Transverse colon (tissue), 4 donors: ENCODE results near the gene ZBTB20. TPM values are rescaled to one million over a fixed set of nuclear protein-coding genes. Genes with fewer than 3 reads are reported as not detected.

Experiments
- DNase-seq: peaks from one replicate; pipeline ENCODE4 v3.0.0-alpha.2; 2019
- H3K27ac ChIP-seq, 4 donors: fragments of 200-600 bp; sonication (generic); 2 replicates each; pipeline ENCODE4 v1.5.1; 2016 to 2018; ENCODE audit warnings: inconsistent platforms in 4 of 4
- H3K27me3 ChIP-seq: fragments of 200-600 bp; sonication (generic); 2 replicates; pipeline ENCODE4 v1.5.1; 2017; ENCODE audit warnings: inconsistent platforms
- H3K36me3 ChIP-seq, 4 donors: fragments of 200-600 bp; sonication (generic); 2 replicates each; pipeline ENCODE4 v1.5.1; 2017 to 2019; ENCODE audit warnings: inconsistent platforms in 4 of 4
- H3K4me1 ChIP-seq, 4 donors: fragments of 200-600 bp; sonication (generic); 2 replicates each; pipeline ENCODE4 v1.5.1; 2017 to 2020; ENCODE audit warnings: inconsistent platforms in 4 of 4
- H3K4me3 ChIP-seq, 4 donors: fragments of 200-600 bp; sonication (generic); 1 replicate in 1 of 4; 2 replicates in 3 of 4; pipeline versions ENCODE4 v1.5.1 to v1.6.1; 2017 to 2019; ENCODE audit warnings: inconsistent platforms in 4 of 4
- H3K9me3 ChIP-seq, 2 donors: fragments of 200-600 bp; sonication (generic); 2 replicates each; pipeline ENCODE4 v1.5.1; 2017 to 2019; ENCODE audit warnings: inconsistent platforms in 2 of 2
- EP300 ChIP-seq: sonication (generic); formaldehyde crosslinking; IDR thresholded peaks from one replicate; pipeline ENCODE4 v1.6.1; 2017; ENCODE audit warnings: antibody characterized with exemption, low read depth
- POLR2A ChIP-seq: fragments of 450-650 bp; IDR thresholded peaks from one replicate; pipeline ENCODE4 v1.6.1; 2016; ENCODE audit warnings: antibody characterized with exemption, mild to moderate bottlenecking, moderate library complexity
- POLR2AphosphoS5 ChIP-seq, 3 donors: sonication (generic); formaldehyde crosslinking; IDR thresholded peaks; one replicate each; pipeline ENCODE4 v1.6.1; 2016; ENCODE audit warnings: antibody characterized with exemption in 3 of 3
- WGBS, 2 donors: methylation state at CpG; one replicate each; pipeline ENCODE4 v1.1.5; 2018; ENCODE audit warnings: low coverage in 1 of 2; 5-methylcytosine and 5-hydroxymethylcytosine counted together
- in situ Hi-C, 4 donors: fragments of 200-750 bp; cut with MboI; loops; one replicate each; pipeline versions ENCODE4 v1.15.0 to v1.15.1; 2017; ENCODE audit warnings: low sequenced_read_pairs in 3 of 4, low pct_ligation_motif_present in 1 of 4, low pct_unique_long_range_greater_than_20kb in 1 of 4
- intact Hi-C: fragments of 100-400 bp; cut with DNase I; formaldehyde crosslinking; loops from one replicate; pipeline ENCODE4 v1.15.1; 2023; ENCODE audit warnings: low total_unique reads
- total RNA-seq, 4 donors: library from RNA; depleted of rRNA; stranded (reverse); fragments of >200 nt; gene quantifications; one replicate each; pipeline ENCODE4 v1.1.0, GENCODE V29; 2016
- TF ChIP-seq, protein P1 (sequence below), 5 experiments: fragments of 200-600 bp in 3 of 5; fragments of 450-650 bp in 2 of 5; sonication (generic) in 3 of 5; IDR thresholded peaks; 1 replicate in 2 of 5; 2 replicates in 3 of 5; pipeline ENCODE4 v1.5.1; 2016 to 2017; ENCODE audit warnings: antibody characterized with exemption in 5 of 5, inconsistent platforms in 3 of 5, mild to moderate bottlenecking in 2 of 5, moderate library complexity in 1 of 5

The ZBTB20 gene
- total RNA-seq, 4 donors from 2014 or later, result 44.6 to 50.5 (median 46.4) TPM

DNA sequence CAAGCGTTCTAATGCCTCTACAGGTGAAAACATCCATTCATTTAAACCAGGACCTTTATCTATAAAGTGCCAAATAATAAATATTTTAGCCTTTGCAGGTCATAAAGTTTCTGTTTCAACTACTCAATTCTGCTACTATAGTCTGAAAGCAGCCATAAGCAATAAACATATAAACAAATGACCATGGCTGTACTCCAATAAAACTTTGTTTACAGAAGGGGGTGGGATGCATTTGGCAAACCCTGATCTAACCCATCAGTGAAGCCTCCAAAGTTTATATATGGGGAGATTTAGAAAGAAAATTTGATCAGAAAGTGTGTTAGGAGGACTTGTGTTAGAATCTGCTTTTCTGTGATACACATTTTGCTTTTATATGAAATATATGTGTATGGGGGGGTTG lies 161.3 kb downstream of the ZBTB20 start:
- peaks cover 0 to 4% (median 0%) of the 10 kb centered on the region in 4 donors for H3K4me1 ChIP-seq
- in situ Hi-C loops, result no loop called here
- TF ChIP-seq, protein P1, sequence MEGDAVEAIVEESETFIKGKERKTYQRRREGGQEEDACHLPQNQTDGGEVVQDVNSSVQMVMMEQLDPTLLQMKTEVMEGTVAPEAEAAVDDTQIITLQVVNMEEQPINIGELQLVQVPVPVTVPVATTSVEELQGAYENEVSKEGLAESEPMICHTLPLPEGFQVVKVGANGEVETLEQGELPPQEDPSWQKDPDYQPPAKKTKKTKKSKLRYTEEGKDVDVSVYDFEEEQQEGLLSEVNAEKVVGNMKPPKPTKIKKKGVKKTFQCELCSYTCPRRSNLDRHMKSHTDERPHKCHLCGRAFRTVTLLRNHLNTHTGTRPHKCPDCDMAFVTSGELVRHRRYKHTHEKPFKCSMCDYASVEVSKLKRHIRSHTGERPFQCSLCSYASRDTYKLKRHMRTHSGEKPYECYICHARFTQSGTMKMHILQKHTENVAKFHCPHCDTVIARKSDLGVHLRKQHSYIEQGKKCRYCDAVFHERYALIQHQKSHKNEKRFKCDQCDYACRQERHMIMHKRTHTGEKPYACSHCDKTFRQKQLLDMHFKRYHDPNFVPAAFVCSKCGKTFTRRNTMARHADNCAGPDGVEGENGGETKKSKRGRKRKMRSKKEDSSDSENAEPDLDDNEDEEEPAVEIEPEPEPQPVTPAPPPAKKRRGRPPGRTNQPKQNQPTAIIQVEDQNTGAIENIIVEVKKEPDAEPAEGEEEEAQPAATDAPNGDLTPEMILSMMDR (IDR thresholded peaks at IDR 0.05), result no peak
- TF ChIP-seq POLR2A, result no peak
- no peak for TF ChIP-seq EP300
- TF ChIP-seq POLR2AphosphoS5 (IDR thresholded peaks at IDR 0.05), result no peak
- DNase-seq, result no peak
- 91 to 92% methylated on average over 1 of the region's 1 CpG for WGBS, 2 donors
- H3K36me3 ChIP-seq, result no peaks in the 10 kb centered on the region
- intact Hi-C loops, result no loop called here
- H3K9me3 ChIP-seq, result no peaks in the 10 kb centered on the region
- no peak overlapping the region for H3K4me3 ChIP-seq
- no peaks in the 10 kb centered on the region for H3K27me3 ChIP-seq
- H3K27ac ChIP-seq, result no peak overlapping the region

DNA sequence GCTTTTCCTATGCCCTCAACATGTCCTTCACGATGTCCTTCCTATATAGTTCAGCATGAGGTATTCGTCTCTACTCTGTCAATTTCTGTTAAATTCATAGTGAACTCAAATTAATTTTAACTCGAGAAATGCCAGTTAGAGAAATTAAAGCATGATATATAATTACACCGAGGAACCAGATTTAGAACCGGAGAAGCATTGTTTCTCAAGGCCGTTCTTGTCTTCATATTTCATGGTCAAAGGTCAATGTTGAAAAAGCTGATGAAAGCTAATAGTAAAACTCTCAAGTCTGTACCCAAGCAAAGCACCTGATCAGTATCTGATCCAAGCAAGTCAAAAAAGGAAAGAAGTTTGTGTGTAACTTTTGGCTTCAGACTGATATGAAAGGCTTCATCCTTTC lies 163.8 kb downstream of the ZBTB20 start:
- no peaks in the 10 kb centered on the region for H3K36me3 ChIP-seq
- H3K27me3 ChIP-seq, result no peaks in the 10 kb centered on the region
- intact Hi-C loops, result no loop called here
- H3K9me3 ChIP-seq, result no peaks in the 10 kb centered on the region
- peaks cover 0 to 4% (median 0%) of the 10 kb centered on the region in 4 donors for H3K4me1 ChIP-seq
- H3K27ac ChIP-seq, result no peak overlapping the region
- H3K4me3 ChIP-seq, result no peak overlapping the region
- in situ Hi-C loops, result no loop called here
- 86 to 90% methylated on average over 6 of the region's 6 CpGs for WGBS, 2 donors
- TF ChIP-seq, protein P1 (IDR thresholded peaks at IDR 0.05), result no peak
- no peak for TF ChIP-seq EP300
- no peak for TF ChIP-seq POLR2AphosphoS5 (IDR thresholded peaks at IDR 0.05)
- no peak for TF ChIP-seq POLR2A
- no peak for DNase-seq

DNA sequence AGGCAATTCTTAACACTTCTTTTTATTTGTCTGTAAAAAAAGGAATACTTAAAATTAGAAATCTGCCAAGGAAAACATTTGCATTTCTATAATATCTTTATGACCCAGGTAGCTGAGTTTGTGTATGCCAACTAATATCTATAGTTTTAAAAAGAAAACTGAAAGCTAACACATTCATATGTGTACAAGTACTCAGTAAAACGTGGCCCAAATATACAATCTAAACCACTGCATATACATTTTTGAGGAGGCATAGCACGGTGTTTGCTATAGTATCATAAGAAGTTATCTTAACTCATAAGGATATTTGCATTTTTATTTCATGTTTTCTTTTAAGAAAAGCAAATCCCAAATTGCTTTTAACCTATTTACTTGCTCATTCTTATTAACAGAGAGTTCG lies 172.7 kb downstream of the ZBTB20 start:
- no peak for DNase-seq
- WGBS, 2 donors, result 76 to 83% methylated on average over 3 of the region's 3 CpGs
- H3K4me3 ChIP-seq, result no peak overlapping the region
- no peak overlapping the region for H3K27ac ChIP-seq
- no peaks in the 10 kb centered on the region for H3K27me3 ChIP-seq
- H3K36me3 ChIP-seq, result no peaks in the 10 kb centered on the region
- no peaks in the 10 kb centered on the region for H3K4me1 ChIP-seq
- H3K9me3 ChIP-seq, result no peaks in the 10 kb centered on the region
- TF ChIP-seq, protein P1 (IDR thresholded peaks at IDR 0.05), result no peak
- TF ChIP-seq EP300 (no peak), POLR2A (no peak), POLR2AphosphoS5 (IDR thresholded peaks at IDR 0.05) (no peak)
- in situ Hi-C loops (no loop called here), intact Hi-C loops (no loop called here)

DNA sequence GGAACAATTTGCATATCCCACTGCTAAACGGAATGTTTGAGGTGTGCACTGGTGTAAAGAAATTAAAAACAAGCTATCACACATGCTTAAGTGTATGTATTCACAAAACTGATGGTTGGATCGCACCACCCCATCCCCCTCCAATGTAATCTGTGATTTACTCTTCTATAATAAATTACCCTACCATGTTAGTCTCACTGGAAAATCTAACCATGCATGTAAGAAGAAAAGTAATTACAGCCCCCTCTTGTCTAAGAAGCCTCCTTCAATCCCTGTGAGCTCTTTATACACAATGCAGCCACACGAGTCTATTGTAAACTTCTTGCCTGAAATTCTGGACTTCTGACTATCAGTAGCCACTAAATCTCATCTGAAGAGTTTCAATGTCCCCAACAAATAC lies 173.6 kb downstream of the ZBTB20 start:
- no peak for DNase-seq
- 83 to 86% methylated on average over 3 of the region's 3 CpGs for WGBS, 2 donors
- Histone ChIP-seq H3K27me3 (no peaks in the 10 kb centered on the region), H3K9me3 (no peaks in the 10 kb centered on the region), H3K27ac (no peak overlapping the region), H3K4me1 (no peaks in the 10 kb centered on the region), H3K36me3 (no peaks in the 10 kb centered on the region), H3K4me3 (no peak overlapping the region)
- intact Hi-C loops, result no loop called here
- in situ Hi-C loops, result no loop called here
- TF ChIP-seq POLR2A (no peak), EP300 (no peak), POLR2AphosphoS5 (IDR thresholded peaks at IDR 0.05) (no peak)
- TF ChIP-seq, protein P1 (IDR thresholded peaks at IDR 0.05), result no peak
